Gastroesophageal sphincter (tissue), 3 donors: ENCODE results near the gene ZNF382.
A peak's percentile ranks its signal among the peaks of the same experiment; 100 is the strongest.

ENCODE experiments used
- EP300 ChIP-seq: sonication (generic); formaldehyde crosslinking; IDR thresholded peaks from one replicate; pipeline ENCODE4 v1.6.1; 2017; ENCODE audit warnings: antibody characterized with exemption, mild to moderate bottlenecking
- POLR2A ChIP-seq, 2 donors: fragments of 450-650 bp; IDR thresholded peaks; one replicate each; pipeline ENCODE4 v1.6.1; 2017; ENCODE audit warnings: antibody characterized with exemption in 2 of 2, mild to moderate bottlenecking in 2 of 2, moderate library complexity in 1 of 2
- TF ChIP-seq, protein P1 (sequence below), 4 experiments: fragments of 200-600 bp in 2 of 4; fragments of 450-650 bp in 2 of 4; sonication (generic) in 1 of 4; IDR thresholded peaks; one replicate each; pipeline ENCODE4 v1.5.1; 2017 to 2019; ENCODE audit warnings: antibody characterized with exemption in 4 of 4, mild to moderate bottlenecking in 2 of 4, moderate library complexity in 2 of 4

DNA sequence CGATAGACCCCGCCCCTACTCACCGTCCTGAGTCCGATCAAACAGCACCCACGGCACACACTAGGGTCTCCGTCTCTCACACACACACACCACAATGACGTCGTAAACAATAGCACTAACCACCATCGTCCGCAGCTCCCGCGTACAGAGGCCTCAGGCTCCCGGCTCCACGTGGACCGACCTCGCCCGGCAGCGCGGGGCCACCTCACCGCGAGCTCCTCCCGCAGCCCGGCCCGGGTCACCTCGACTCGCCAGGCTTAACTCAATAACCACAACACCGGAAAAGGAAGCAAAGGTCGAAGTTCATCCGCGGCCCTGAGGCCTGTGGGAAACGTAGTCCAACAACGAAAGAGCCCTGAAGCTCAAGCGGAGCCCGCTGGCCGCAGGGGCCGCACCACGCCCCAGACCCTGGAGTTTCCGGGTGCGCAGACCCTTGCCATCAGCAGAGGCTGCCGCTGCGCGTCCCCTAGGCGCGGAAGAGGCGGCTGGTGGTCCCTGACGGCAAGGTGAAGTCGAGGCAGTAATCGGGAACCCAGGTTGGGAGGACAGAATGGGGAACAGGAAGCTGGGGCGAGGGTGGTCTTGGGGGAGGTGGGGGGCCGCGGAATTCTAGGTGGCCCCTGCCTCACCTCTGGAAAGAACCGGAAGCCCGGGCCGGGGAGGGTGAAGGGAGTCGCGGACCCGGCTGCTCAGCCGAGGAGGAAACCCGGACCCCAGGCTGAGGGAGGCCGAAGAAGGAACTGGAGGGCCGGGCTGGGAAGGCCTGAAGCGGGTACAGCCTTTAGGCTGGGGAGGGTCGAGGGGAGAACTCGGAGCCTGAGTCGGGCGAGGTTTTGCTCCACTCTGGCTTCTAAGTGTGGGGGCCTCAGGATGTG is 31.9 kb upstream of the ZNF382 start, which contains the start of gene ZNF529:
- TF ChIP-seq, protein P1, sequence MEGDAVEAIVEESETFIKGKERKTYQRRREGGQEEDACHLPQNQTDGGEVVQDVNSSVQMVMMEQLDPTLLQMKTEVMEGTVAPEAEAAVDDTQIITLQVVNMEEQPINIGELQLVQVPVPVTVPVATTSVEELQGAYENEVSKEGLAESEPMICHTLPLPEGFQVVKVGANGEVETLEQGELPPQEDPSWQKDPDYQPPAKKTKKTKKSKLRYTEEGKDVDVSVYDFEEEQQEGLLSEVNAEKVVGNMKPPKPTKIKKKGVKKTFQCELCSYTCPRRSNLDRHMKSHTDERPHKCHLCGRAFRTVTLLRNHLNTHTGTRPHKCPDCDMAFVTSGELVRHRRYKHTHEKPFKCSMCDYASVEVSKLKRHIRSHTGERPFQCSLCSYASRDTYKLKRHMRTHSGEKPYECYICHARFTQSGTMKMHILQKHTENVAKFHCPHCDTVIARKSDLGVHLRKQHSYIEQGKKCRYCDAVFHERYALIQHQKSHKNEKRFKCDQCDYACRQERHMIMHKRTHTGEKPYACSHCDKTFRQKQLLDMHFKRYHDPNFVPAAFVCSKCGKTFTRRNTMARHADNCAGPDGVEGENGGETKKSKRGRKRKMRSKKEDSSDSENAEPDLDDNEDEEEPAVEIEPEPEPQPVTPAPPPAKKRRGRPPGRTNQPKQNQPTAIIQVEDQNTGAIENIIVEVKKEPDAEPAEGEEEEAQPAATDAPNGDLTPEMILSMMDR (IDR thresholded peaks at IDR 0.05), result no peak
- peak; percentile 49 to 50 for TF ChIP-seq POLR2A (IDR thresholded peaks at IDR 0.05)
- no peak for TF ChIP-seq EP300
